ENCODE data around the gene GID4. TPM values are rescaled to one million over a fixed set of nuclear protein-coding genes. Genes with fewer than 3 reads are reported as not detected.

GID4 gene
- total RNA-seq, 1 experiment from 2014 or later: 7.8 TPM

- no peak for DNase-seq (ENCODE audit: low read depth)
These were observed 23.6 kb upstream of the GID4 start for GRCh38 chr17:18015593-18015992.

- DNase-seq (ENCODE audit: low read depth): no peak
These were observed 22.8 kb upstream of the GID4 start for GRCh38 chr17:18016426-18016825.

GRCh38 chr17:18017958-18018357 is 21.2 kb upstream of the GID4 start:
- DNase-seq (ENCODE audit: low read depth): no peak

DNA sequence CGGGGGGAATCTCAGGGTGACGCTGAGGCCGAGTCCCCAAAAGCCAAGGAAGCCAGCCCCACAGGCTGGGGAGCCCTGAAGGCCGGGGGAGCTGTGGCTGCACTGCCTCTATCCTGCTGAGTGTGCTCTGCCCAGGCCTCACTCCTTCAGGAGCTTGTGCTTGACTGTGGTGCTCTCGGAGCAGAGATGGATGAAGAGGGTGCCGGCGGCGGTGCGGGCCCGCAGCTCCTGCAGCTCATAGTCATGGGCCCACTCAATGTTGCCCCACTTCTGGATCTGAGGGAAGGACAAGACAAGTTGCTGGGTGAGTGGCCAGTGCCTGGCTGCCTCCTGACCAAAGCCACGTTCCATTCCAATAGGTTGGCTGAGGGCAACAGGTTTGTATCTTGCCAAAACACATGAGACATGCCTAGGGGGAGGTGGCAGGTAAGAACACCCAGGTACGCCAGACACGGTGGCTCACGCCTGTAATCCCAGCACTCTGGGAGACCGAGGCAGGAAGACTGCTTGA is 20.7 kb upstream of the GID4 start:
- no peak for DNase-seq (ENCODE audit: low read depth)

DNA sequence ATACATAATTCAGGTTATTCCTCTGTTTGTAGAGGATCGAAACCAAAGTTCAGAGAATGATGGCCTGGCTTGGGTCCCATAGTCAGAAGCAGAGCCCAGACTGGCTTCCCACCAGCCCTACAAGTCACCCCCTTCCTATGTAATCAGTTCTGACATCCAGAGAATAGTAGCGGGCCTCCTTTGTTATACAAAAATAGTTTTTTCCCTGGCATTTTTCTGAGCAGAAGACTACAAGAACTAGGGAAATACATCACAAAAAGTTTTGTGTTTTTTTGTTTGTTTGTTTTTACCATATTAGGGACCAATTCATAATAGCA is 19.4 kb upstream of the GID4 start:
- DNase-seq (ENCODE audit: low read depth): no peak

GRCh38 chr17:18020971-18021370 is 18.2 kb upstream of the GID4 start:
- DNase-seq (ENCODE audit: low read depth): no peak

GRCh38 chr17:18021372-18021771 is 17.8 kb upstream of the GID4 start:
- DNase-seq (ENCODE audit: low read depth): no peak

DNA sequence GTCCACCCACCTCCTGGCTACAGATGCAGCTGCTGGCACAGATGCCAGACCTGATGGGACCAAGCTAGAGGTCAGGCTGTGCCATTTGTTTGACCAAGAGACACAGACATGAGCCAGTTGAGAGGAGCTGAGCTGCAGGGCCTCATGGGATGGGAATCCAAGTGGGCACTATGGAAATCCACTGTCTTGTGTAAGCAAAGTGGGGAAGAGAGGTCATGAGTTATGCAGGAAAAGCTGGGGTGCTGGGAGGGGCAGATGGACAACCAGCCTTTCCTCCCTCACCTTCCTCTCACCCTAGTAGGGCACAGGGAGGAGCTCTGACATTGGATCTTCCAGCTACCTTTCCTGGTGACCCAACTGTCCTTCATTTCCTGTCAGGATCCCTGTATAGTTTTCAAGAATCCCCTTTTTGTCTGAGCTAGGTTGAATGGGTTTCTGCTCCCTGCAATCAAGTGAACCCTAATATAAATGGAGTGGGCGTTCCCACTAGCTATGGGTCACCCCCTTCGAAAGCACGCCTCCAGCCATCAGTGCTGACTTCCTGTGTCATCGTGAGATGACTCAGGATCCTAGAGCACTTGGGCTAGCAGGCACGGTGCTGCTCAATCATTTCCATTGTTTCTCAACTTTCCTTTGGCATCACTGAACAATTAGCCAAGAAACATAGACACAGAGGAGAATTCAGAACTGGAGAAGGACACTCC is 13.8 kb upstream of the GID4 start:
- peak; percentile 85 for DNase-seq (ENCODE audit: low read depth)

GRCh38 chr17:18025945-18026776 is 13.0 kb upstream of the GID4 start:
- DNase-seq (ENCODE audit: low read depth): peak; percentile 67

GRCh38 chr17:18027280-18027679 is 11.9 kb upstream of the GID4 start:
- DNase-seq (ENCODE audit: low read depth): no peak

DNA sequence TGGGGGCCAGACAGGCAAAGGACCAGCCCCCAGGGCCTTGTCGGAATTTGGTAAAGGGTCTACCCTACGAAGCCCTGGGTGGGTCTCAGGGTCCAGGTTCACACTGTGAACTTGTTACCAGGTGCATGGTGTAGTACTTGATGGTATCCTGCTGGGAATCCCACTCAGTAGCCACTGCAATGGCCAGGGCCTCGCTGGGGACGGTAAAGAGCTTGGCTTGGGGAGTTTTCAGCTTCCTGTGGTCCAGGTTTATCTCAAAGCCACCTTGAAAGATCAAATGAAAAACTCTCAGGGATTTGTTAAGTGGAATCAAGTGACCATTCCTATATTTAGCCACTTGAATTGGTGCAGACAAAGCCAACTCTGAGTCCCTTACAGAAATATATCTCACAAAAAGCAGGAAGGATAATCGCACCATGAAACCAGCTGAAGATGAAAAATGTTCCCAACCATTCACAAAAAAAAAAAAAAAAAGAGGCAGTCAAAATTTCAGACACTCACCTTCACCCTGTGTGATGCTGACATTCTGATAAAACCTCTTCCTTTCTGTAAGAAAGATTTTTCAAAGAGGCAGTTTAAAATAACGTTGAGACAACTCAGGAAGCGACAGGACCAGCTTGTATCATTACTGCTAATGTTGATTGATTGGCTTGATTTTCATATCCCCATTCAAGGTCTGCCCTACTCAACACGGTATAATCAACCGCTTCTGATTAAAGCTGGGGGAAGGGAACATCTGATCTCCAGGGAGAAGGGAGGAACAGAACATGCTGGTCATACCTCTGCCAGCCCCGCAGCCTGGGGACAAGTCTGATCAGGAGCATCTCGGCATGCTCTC is 10.9 kb upstream of the GID4 start:
- no peak for DNase-seq (ENCODE audit: low read depth)

DNA sequence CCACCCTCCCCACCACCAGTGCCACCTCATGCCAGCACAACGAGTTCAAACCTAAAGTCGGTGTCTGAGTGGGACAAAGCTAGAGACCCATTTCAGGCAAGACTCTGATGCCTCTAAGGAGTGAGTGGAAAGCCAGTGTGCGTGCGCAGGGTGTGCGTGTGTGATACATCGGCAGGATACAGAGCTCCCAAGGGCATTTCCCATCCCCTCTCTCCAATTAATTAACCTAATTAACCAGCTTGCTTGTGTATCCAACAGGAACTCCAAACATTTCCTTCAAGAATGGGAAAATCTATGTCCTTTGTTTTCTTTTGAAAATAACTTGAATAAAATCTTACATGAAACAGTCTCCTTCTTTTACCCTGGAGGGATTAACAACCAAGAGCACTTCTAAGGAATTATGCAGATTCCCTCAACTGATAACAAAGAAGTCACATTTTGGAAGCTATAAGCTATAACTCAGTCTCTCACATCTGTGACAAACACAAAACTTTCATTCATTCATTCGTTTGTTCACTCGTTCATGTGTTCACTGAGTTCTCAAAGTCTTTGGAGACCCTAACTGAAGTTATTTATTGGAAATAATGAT is 10.2 kb upstream of the GID4 start:
- no peak for DNase-seq (ENCODE audit: low read depth)

- peak; percentile 78 for DNase-seq (ENCODE audit: low read depth)
These were observed 7.3 kb upstream of the GID4 start for GRCh38 chr17:18031955-18032354.

DNA sequence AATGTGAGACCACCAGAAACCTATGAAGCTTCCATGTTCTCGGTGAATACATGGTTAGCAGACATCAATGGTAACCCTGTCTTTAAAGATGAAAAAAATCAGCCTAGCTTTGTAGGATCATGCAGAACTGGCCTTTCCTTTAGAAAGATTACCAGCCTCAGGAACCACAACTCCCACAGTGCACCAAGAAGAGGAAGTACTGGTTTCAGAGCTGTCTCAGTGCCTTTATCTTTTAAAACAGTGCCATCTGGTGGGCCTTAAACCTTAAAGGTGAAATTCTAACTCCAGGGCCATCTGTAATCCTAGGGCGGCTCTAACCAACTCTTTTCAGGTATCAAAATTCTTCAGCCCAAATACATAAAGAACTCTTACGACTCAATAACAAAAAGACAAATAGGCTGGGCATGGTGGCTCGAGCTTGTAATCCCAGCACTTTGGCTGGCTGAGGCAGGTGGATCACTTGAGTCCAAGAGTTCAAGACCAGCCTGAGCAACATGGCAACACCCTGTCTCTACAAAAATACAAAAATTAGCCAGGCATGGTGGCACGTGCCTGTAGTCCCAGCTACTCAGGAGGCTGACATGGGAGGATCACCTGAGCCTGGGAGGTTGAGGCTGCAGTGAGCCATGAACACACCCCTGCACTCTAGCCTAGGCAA is 5.6 kb upstream of the GID4 start:
- DNase-seq (ENCODE audit: low read depth): peak; percentile 78

DNA sequence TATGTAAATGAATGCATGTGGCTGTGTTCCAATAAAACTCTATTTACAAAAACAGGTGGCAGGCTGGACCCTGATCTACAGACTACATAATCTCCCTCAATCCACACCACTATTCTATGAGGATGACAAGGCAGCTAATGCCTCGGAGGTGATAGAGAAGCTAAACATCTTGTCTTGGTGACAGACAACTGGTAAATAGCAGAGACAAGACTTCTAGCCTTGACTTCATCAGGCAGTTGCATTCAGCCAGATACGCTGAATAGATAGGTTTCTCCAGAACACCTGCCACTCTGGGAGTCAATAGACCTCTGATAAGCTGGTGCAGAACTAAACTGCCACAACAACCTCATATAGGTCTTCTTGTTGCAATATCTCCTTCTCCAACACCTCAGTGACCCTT is 3.5 kb upstream of the GID4 start:
- DNase-seq (ENCODE audit: low read depth): no peak

DNA sequence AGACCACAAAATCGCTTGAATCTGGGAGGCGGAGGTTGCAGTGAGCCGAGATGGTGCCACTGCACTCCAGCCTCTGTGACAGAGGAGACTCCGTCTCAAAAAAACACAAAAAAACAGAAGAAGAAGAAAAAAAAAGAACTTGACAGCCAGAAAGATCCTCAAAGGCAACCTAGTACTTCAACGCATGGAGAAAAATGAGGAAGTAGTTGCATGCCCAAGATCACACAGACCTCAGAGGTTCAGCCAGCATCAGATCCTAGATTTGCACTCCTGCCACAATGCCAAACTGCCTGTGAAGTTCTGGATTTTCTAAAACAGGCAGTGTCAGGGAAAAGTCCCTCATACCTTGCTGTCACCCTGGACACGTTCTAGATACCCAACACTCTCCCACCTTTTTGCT is 1.7 kb upstream of the GID4 start:
- DNase-seq (ENCODE audit: low read depth): no peak

DNA sequence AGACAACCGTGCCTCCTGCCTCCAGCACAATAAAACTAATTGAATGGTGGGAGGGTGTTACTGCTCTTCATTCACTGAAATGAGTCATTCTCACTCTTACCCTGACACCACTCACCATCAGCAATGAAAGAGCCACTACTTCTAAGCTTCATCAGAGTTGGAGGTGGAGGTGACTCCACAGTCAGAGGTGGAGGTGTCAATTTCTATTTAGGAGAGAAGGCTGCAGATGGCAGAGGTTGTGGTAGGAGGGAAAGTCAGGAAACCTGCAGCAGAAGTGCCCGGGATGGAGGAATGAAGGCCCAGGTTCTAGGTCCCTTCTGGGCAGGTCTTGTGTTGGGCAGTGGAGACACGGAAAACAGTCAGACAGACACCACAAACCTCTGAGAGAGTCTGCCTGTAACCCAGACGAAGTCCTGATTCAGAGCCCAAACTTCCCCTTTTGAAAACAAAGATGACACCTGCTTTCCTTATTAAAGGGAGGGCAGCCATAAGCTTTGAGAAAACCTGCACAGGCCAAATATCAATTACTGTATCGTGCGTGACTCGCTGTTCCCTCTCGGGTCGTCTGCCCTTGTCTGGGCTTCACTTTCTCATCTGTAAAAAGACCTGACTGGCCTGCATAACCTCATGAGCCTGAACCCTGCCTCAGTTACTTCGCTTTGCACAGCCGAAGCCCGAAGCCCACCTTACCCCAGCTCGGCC is 908 bp upstream of the GID4 start:
- peak; percentile 21 for DNase-seq (ENCODE audit: low read depth)

- peak; percentile 24 for DNase-seq (ENCODE audit: low read depth)
These were observed 490 bp downstream of the GID4 start for GRCh38 chr17:18039535-18040260.

DNA sequence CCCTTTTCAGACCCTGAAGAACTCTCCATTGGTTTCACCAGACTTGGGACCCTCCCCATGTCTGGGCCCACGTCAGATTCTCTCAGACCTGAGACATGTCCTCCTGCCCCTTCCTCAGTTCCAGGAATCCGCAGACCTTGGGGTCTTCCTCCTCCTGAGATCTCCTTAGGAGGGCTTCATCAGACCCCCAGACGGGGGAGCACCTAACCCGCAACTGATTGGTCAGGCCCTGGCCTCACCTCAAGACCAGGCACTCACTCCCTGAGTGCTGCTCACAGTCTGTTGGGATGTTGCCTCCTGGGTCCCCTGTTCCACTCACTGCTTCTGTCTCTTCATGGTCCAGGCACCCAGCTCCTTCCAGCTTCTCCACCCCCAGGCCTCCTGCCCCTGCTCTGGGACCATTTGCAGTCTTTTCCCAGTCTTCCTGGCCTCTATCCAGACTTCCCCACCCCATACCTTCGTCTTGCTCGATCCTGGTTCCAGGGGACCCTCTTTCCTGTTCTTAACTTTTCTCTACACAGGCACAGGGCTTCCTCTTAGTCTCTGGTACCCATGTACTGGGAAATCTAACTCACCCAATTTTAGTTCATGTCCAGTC is 1.2 kb downstream of the GID4 start:
- DNase-seq (ENCODE audit: low read depth): no peak
